ENCODE results near the gene PTPA. TPM values are rescaled to one million over a fixed set of nuclear protein-coding genes. Genes with fewer than 3 reads are reported as not detected.

Gene PTPA
- polyA plus RNA-seq, 4 donors: 50.8 to 113 (median 60.8) TPM

GRCh38 chr9:129166623-129167557 is 55.7 kb downstream of the PTPA start:
- 11 to 17% (median 17%) methylated on average over 17 to 18 of the region's 18 CpGs for WGBS, 3 donors
- H3K27me3 ChIP-seq (ENCODE audit: control insufficient read depth in 3 of 3, insufficient read depth in 3 of 3, low read length in 3 of 3): no peaks in the 10 kb centered on the region

GRCh38 chr9:129170229-129170628 is 59.0 kb downstream of the PTPA start:
- FAIRE-seq (no peak), DNase-seq (no peak)
- 52 to 69% (median 67%) methylated on average over 6 of the region's 6 CpGs for WGBS, 3 donors
- Histone ChIP-seq H3K4me1 (ENCODE audit: control insufficient read depth in 3 of 3, insufficient read depth in 2 of 3, low read depth in 1 of 3, low read length in 2 of 3) (peaks cover 0 to 29% (median 0%) of the 10 kb centered on the region in 3 donors), H3K4me3 (ENCODE audit: low read depth in 1 of 3, low read length in 3 of 3) (no peak overlapping the region), H3K9me3 (ENCODE audit: control insufficient read depth in 2 of 2, insufficient read depth in 1 of 2, low read depth in 1 of 2, low read length in 1 of 2) (no peaks in the 10 kb centered on the region), H3K36me3 (ENCODE audit: control insufficient read depth in 3 of 3, insufficient read depth in 2 of 3, low read depth in 1 of 3, low read length in 3 of 3) (no peaks in the 10 kb centered on the region), H3K27ac (ENCODE audit: low read depth in 1 of 3, low read length in 2 of 3) (no peak overlapping the region), H3K27me3 (ENCODE audit: control insufficient read depth in 3 of 3, insufficient read depth in 3 of 3, low read length in 3 of 3) (peaks cover 0 to 12% (median 0%) of the 10 kb centered on the region in 3 donors)

More at GRCh38 chr9:129166623-129167557, 55.7 kb downstream of the PTPA start:
- H3K4me3 ChIP-seq (ENCODE audit: low read depth in 1 of 3, low read length in 3 of 3): peak overlapping the region in 1 of 3 donors; percentile 34
- FAIRE-seq (no peak), DNase-seq (peak; percentile 88 to 93)
- H3K27ac ChIP-seq (ENCODE audit: low read depth in 1 of 3, low read length in 2 of 3): peak overlapping the region in 2 of 3 donors; percentile 79 to 83
- no peaks in the 10 kb centered on the region for H3K9me3 ChIP-seq (ENCODE audit: control insufficient read depth in 2 of 2, insufficient read depth in 1 of 2, low read depth in 1 of 2, low read length in 1 of 2)
- H3K4me1 ChIP-seq (ENCODE audit: control insufficient read depth in 3 of 3, insufficient read depth in 2 of 3, low read depth in 1 of 3, low read length in 2 of 3): peaks cover 0 to 19% (median 2%) of the 10 kb centered on the region in 3 donors
- H3K36me3 ChIP-seq (ENCODE audit: control insufficient read depth in 3 of 3, insufficient read depth in 2 of 3, low read depth in 1 of 3, low read length in 3 of 3): no peaks in the 10 kb centered on the region

DNA sequence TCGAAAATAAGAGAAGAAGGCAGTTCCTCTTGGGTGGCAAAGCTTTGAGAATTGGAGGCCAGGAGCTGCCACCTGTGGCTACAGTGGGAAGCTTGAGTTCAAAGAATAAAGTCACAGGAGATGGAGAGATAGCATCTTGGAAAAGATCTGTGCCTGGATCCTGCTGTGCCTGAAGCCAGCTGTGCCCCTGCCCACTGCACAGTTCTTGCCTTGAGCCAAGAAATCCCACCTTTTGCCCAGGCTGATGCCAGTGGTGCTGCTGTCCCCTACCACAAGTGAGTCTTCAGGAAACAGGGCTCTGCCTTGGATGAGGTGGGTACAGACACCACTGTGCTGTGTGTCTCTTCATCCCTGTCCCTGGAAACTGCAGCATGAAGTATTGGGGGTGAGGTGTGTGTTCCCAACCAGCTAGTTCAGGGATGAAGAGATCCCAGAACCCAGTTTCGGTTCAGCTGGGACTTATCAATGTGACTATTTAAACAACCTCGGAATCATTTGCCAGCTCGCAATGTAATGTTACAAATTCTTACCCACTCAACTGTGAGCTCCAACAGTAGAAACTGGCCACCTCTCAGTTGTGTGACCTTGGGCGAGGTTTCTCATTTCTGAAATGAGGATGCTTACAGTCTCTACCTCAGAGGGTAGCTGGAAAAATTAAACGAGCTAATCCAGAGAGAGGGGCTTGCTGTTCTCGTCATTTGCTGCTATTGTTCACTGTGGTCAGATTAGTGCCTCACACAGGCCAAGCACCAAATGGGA is 61.0 kb downstream of the PTPA start:
- no peak for DNase-seq
- H3K9me3 ChIP-seq (ENCODE audit: control insufficient read depth in 2 of 2, insufficient read depth in 1 of 2, low read depth in 1 of 2, low read length in 1 of 2): no peaks in the 10 kb centered on the region
- WGBS, 3 donors: 57 to 71% (median 64%) methylated on average over 7 of the region's 7 CpGs
- no peak overlapping the region for H3K27ac ChIP-seq (ENCODE audit: low read depth in 1 of 3, low read length in 2 of 3)
- no peak overlapping the region for H3K4me3 ChIP-seq (ENCODE audit: low read depth in 1 of 3, low read length in 3 of 3)
- H3K27me3 ChIP-seq (ENCODE audit: control insufficient read depth in 3 of 3, insufficient read depth in 3 of 3, low read length in 3 of 3): peaks cover 0 to 12% (median 0%) of the 10 kb centered on the region in 3 donors
- no peaks in the 10 kb centered on the region for H3K36me3 ChIP-seq (ENCODE audit: control insufficient read depth in 3 of 3, insufficient read depth in 2 of 3, low read depth in 1 of 3, low read length in 3 of 3)
- H3K4me1 ChIP-seq (ENCODE audit: control insufficient read depth in 3 of 3, insufficient read depth in 2 of 3, low read depth in 1 of 3, low read length in 2 of 3): peaks cover 0 to 21% (median 0%) of the 10 kb centered on the region in 3 donors
- FAIRE-seq: no peak

- peaks cover 0 to 15% (median 0%) of the 10 kb centered on the region in 3 donors for H3K4me1 ChIP-seq (ENCODE audit: control insufficient read depth in 3 of 3, insufficient read depth in 2 of 3, low read depth in 1 of 3, low read length in 2 of 3)
- H3K36me3 ChIP-seq (ENCODE audit: control insufficient read depth in 3 of 3, insufficient read depth in 2 of 3, low read depth in 1 of 3, low read length in 3 of 3): no peaks in the 10 kb centered on the region
- DNase-seq (peak in 1 of 2 donors; percentile 8), FAIRE-seq (no peak)
- no peak overlapping the region for H3K27ac ChIP-seq (ENCODE audit: low read depth in 1 of 3, low read length in 2 of 3)
- 46 to 55% (median 47%) methylated on average over 5 of the region's 5 CpGs for WGBS, 3 donors
- no peaks in the 10 kb centered on the region for H3K9me3 ChIP-seq (ENCODE audit: control insufficient read depth in 2 of 2, insufficient read depth in 1 of 2, low read depth in 1 of 2, low read length in 1 of 2)
- H3K27me3 ChIP-seq (ENCODE audit: control insufficient read depth in 3 of 3, insufficient read depth in 3 of 3, low read length in 3 of 3): peaks cover 0 to 12% (median 0%) of the 10 kb centered on the region in 3 donors
- no peak overlapping the region for H3K4me3 ChIP-seq (ENCODE audit: low read depth in 1 of 3, low read length in 3 of 3)
Measured at GRCh38 chr9:129172816-129173215, 61.6 kb downstream of the PTPA start.

DNA sequence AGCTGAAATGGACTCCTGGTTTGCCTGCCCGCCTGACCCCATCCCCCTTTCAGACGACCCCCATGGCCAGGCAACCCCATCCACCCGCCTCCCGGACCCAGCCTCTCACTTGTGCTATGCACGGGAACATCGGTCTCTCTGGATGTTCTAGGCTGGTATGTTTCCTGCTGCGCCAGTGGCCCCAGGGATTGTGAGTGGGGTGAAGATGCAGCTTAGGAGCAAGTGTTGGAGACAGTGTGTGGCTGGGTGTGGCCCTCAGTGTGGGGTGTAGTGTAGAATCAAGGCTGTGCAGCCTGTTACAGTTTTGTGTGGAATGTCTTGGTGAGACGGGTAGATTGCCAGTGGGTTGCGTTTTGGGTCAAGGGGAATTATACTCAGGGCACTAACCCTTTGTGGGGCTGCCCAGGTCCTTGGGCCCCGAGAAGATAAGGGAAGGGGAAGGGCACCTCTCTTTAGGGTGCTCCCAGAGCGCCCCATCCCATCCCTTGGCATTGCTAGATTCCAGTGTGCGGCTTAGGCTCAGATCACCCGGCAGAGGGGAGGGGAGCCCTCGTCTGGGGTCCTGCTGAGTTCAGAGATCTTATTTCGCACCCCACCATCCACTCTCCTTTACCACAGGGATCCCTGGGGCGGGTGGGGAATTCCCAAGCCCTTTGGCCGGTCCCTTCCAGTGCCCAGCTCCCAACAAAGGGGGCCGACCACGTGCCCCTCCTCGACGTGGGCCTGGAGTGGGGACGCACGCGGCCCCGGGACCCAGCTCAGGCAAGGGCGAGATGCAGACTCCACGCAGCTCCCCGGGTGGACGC is 62.3 kb downstream of the PTPA start:
- Histone ChIP-seq H3K9me3 (ENCODE audit: control insufficient read depth in 2 of 2, insufficient read depth in 1 of 2, low read depth in 1 of 2, low read length in 1 of 2) (no peaks in the 10 kb centered on the region), H3K4me1 (ENCODE audit: control insufficient read depth in 3 of 3, insufficient read depth in 2 of 3, low read depth in 1 of 3, low read length in 2 of 3) (peaks cover under 1 to 12% (median 2%) of the 10 kb centered on the region in 3 donors), H3K36me3 (ENCODE audit: control insufficient read depth in 3 of 3, insufficient read depth in 2 of 3, low read depth in 1 of 3, low read length in 3 of 3) (no peaks in the 10 kb centered on the region), H3K27ac (ENCODE audit: low read depth in 1 of 3, low read length in 2 of 3) (peak overlapping the region in 2 of 3 donors; percentile 93 to 99), H3K27me3 (ENCODE audit: control insufficient read depth in 3 of 3, insufficient read depth in 3 of 3, low read length in 3 of 3) (peaks cover 0 to 12% (median 0%) of the 10 kb centered on the region in 3 donors), H3K4me3 (ENCODE audit: low read depth in 1 of 3, low read length in 3 of 3) (peak overlapping the region in 2 of 3 donors; percentile 71 to 88)
- FAIRE-seq (no peak), DNase-seq (no peak)
- 18 to 29% (median 27%) methylated on average over 20 to 29 of the region's 29 CpGs for WGBS, 3 donors

DNA sequence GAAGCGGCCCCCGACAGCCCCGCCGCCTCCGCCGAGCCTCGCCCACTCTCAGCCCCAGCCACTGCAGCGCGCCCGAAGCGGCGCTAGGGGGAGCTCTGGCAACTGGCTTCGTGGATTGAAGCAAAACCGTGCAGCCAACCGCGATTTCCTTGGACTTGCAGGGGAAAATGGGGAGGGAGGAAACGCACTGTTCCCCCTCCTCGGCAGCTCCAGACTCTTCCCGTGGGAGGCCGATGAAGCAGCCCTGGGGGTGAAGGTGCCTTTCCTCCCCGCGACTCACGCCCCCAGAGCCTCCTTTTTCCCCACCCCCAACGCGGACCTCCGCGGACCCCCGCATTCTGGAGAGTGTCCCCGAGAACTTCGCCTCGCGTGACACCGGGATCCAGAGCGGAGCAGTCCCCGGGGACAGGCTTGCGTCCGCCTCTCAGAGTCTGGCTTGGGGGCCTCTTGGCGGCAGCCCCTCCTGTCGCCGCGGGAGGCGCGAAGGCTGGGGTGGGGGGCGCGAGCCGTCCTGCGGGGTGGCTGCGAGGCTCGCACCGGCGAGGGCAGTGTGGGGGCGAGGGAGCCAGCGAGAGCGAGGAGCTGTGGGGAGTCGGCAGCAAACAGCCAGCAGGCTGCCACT is 63.0 kb downstream of the PTPA start:
- FAIRE-seq (no peak), DNase-seq (peak; percentile 85 to 94)
- Histone ChIP-seq H3K36me3 (ENCODE audit: control insufficient read depth in 3 of 3, insufficient read depth in 2 of 3, low read depth in 1 of 3, low read length in 3 of 3) (no peaks in the 10 kb centered on the region), H3K9me3 (ENCODE audit: control insufficient read depth in 2 of 2, insufficient read depth in 1 of 2, low read depth in 1 of 2, low read length in 1 of 2) (no peaks in the 10 kb centered on the region), H3K4me3 (ENCODE audit: low read depth in 1 of 3, low read length in 3 of 3) (peak overlapping the region; percentile 55 to 88 (median 71)), H3K4me1 (ENCODE audit: control insufficient read depth in 3 of 3, insufficient read depth in 2 of 3, low read depth in 1 of 3, low read length in 2 of 3) (peaks cover 3 to 18% (median 6%) of the 10 kb centered on the region in 3 donors), H3K27me3 (ENCODE audit: control insufficient read depth in 3 of 3, insufficient read depth in 3 of 3, low read length in 3 of 3) (peaks cover 0 to 12% (median 0%) of the 10 kb centered on the region in 3 donors), H3K27ac (ENCODE audit: low read depth in 1 of 3, low read length in 2 of 3) (peak overlapping the region; percentile 83 to 99 (median 93))
- 0 to 1% (median 1%) methylated on average over 48 to 55 of the region's 55 CpGs for WGBS, 3 donors

DNA sequence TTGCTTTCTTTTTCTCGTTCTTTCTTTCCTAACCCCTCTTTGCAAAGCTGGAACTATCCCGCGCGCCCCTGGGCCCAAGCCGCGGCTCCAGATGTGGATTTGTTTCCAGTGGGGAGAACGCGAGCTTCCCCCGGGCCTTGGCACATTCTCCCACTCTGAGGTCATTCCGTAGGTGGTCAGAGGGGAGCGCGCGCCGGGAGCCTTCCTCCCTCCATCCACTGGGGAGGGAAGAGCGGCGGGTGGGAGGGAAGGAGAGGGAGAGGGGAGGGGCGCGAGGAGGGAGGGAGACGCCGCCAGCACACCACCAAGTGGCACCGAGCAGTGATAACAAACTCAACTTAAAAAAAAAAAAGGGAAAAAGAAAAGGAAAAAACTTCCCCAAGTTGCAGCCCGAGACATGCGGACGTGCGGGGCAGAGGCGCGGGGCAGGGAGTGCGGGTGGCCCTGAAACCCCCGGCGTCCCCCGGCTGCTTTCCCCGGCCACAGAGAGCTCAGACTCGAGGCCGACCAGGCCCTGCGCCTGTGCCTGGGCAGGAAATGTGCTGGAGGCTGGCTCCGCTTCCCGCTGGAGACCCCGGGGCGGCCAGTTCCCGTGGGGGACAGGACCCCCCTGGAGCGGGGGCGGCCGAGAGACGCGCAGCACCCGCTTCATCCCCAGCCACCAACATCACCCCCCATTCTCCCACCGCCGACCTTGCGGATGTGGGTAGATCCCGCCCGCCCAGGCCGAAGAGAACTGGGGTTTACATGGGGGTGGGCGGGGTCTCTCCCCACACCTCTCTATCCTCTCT is 63.7 kb downstream of the PTPA start:
- 1 to 2% (median 1%) methylated on average over 48 to 52 of the region's 53 CpGs for WGBS, 3 donors
- DNase-seq: peak; percentile 50 to 88
- H3K9me3 ChIP-seq (ENCODE audit: control insufficient read depth in 2 of 2, insufficient read depth in 1 of 2, low read depth in 1 of 2, low read length in 1 of 2): no peaks in the 10 kb centered on the region
- FAIRE-seq: no peak
- peak overlapping the region; percentile 83 to 99 (median 93) for H3K27ac ChIP-seq (ENCODE audit: low read depth in 1 of 3, low read length in 2 of 3)
- peak overlapping the region; percentile 71 to 91 (median 88) for H3K4me3 ChIP-seq (ENCODE audit: low read depth in 1 of 3, low read length in 3 of 3)
- H3K4me1 ChIP-seq (ENCODE audit: control insufficient read depth in 3 of 3, insufficient read depth in 2 of 3, low read depth in 1 of 3, low read length in 2 of 3): peaks cover 3 to 26% (median 11%) of the 10 kb centered on the region in 3 donors
- H3K27me3 ChIP-seq (ENCODE audit: control insufficient read depth in 3 of 3, insufficient read depth in 3 of 3, low read length in 3 of 3): peaks cover 0 to 12% (median 0%) of the 10 kb centered on the region in 3 donors
- no peaks in the 10 kb centered on the region for H3K36me3 ChIP-seq (ENCODE audit: control insufficient read depth in 3 of 3, insufficient read depth in 2 of 3, low read depth in 1 of 3, low read length in 3 of 3)

Measured in small intestine (tissue), 7 donors.